Prostate gland (tissue), 2 donors: ENCODE results near the gene PDCD7. TPM values are rescaled to one million over a fixed set of nuclear protein-coding genes. Genes with fewer than 3 reads are reported as not detected.

Experiments used
- DNase-seq: peaks from one replicate; pipeline ENCODE4 v3.0.0-alpha.2; 2019; ENCODE audit warnings: low spot score
- H3K27ac ChIP-seq, 2 donors: fragments of 200-600 bp; sonication (generic); 2 replicates each; pipeline ENCODE4 v1.5.1; 2017 to 2019
- H3K27me3 ChIP-seq: fragments of 200-600 bp; sonication (generic); replicated peaks from 2 replicates; pipeline ENCODE4 v1.5.1; 2019; ENCODE audit not compliant: insufficient read depth
- H3K36me3 ChIP-seq, 2 donors: fragments of 200-600 bp; sonication (generic); 1 replicate in 1 of 2; 2 replicates in 1 of 2; pipeline versions ENCODE4 v1.5.1 to v1.8.1; 2017 to 2019
- H3K4me1 ChIP-seq: fragments of 200-600 bp; sonication (generic); replicated peaks from 2 replicates; pipeline ENCODE4 v1.5.1; 2019
- H3K4me3 ChIP-seq, 2 donors: fragments of 200-600 bp; sonication (generic); 2 replicates each; pipeline ENCODE4 v1.5.1; 2017 to 2019
- H3K9me3 ChIP-seq: fragments of 200-600 bp; sonication (generic); 2 replicates; pipeline ENCODE4 v1.5.1; 2017
- CTCF ChIP-seq, 4 experiments: fragments of 200-600 bp in 2 of 4; fragments of 450-650 bp in 2 of 4; sonication (generic) in 2 of 4; IDR thresholded peaks; 1 replicate in 3 of 4; 2 replicates in 1 of 4; pipeline ENCODE4 v1.5.1; 2016 to 2019; ENCODE audit warnings: antibody characterized with exemption in 4 of 4, mild to moderate bottlenecking in 2 of 4, moderate library complexity in 2 of 4
- POLR2A ChIP-seq: fragments of 450-650 bp; IDR thresholded peaks from one replicate; pipeline ENCODE4 v1.6.1; 2016; ENCODE audit warnings: antibody characterized with exemption, mild to moderate bottlenecking
- POLR2AphosphoS5 ChIP-seq: sonication (generic); formaldehyde crosslinking; IDR thresholded peaks from one replicate; pipeline ENCODE4 v1.6.1; 2017; ENCODE audit warnings: antibody characterized with exemption
- WGBS: methylation state at CpG from one replicate; pipeline ENCODE4 v1.1.5; 2018; 5-methylcytosine and 5-hydroxymethylcytosine counted together
- intact Hi-C: fragments of 100-400 bp; cut with DNase I; formaldehyde crosslinking; loops from one replicate; pipeline ENCODE4 v1.14.2; 2022
- total RNA-seq, 2 donors: library from RNA; depleted of rRNA; stranded (reverse); fragments of >200 nt; gene quantifications; one replicate each; pipeline ENCODE4 v1.1.0, GENCODE V29; 2016

PDCD7 gene
- total RNA-seq, 2 donors from 2014 or later = 30.8 to 43.6 TPM

GRCh38 chr15:65072617-65073016 is 61.0 kb downstream of the PDCD7 start:
- Histone ChIP-seq H3K4me3 (no peak overlapping the region), H3K36me3 (no peaks in the 10 kb centered on the region), H3K4me1 (no peaks in the 10 kb centered on the region), H3K27me3 (no peaks in the 10 kb centered on the region), H3K9me3 (no peaks in the 10 kb centered on the region), H3K27ac (peak overlapping the region; percentile 36 to 53)
- no peak for DNase-seq
- no peak for TF ChIP-seq POLR2AphosphoS5
- TF ChIP-seq CTCF (IDR thresholded peaks at IDR 0.05) = no peak
- TF ChIP-seq POLR2A = no peak
- intact Hi-C loops = no loop called here
- 94% methylated on average over 3 of the region's 3 CpGs for WGBS

GRCh38 chr15:65072027-65072426 is 61.6 kb downstream of the PDCD7 start:
- peaks cover 2% of the 10 kb centered on the region for H3K27me3 ChIP-seq
- WGBS = 77% methylated on average over 1 of the region's 1 CpG
- H3K9me3 ChIP-seq = no peaks in the 10 kb centered on the region
- DNase-seq = no peak
- no peak for TF ChIP-seq POLR2AphosphoS5
- TF ChIP-seq CTCF (IDR thresholded peaks at IDR 0.05) = no peak
- TF ChIP-seq POLR2A = no peak
- no peaks in the 10 kb centered on the region for H3K36me3 ChIP-seq
- H3K27ac ChIP-seq = peak overlapping the region; percentile 36 to 53
- no peak overlapping the region for H3K4me3 ChIP-seq
- H3K4me1 ChIP-seq = no peaks in the 10 kb centered on the region
- intact Hi-C loops = no loop called here

- Histone ChIP-seq H3K4me3 (no peak overlapping the region), H3K27me3 (peaks cover 2% of the 10 kb centered on the region), H3K4me1 (no peaks in the 10 kb centered on the region), H3K27ac (peak overlapping the region; percentile 36 to 53), H3K36me3 (no peaks in the 10 kb centered on the region), H3K9me3 (no peaks in the 10 kb centered on the region)
- no peak for TF ChIP-seq CTCF (IDR thresholded peaks at IDR 0.05)
- TF ChIP-seq POLR2AphosphoS5 = peak; percentile 7
- intact Hi-C loops = no loop called here
- WGBS = 36% methylated on average over 5 of the region's 5 CpGs
- no peak for DNase-seq
These were observed 62.2 kb downstream of the PDCD7 start for GRCh38 chr15:65071381-65071811.

- no peaks in the 10 kb centered on the region for H3K36me3 ChIP-seq
- H3K4me1 ChIP-seq = no peaks in the 10 kb centered on the region
- no peaks in the 10 kb centered on the region for H3K9me3 ChIP-seq
- TF ChIP-seq POLR2A (no peak), CTCF (IDR thresholded peaks at IDR 0.05) (no peak)
- H3K4me3 ChIP-seq = no peak overlapping the region
- 73% methylated on average over 5 of the region's 5 CpGs for WGBS
- peaks cover 2% of the 10 kb centered on the region for H3K27me3 ChIP-seq
- H3K27ac ChIP-seq = peak overlapping the region; percentile 36 to 53
- DNase-seq = no peak
- intact Hi-C loops = no loop called here
These were observed 63.6 kb downstream of the PDCD7 start for GRCh38 chr15:65069779-65070546.

- WGBS = 53% methylated on average over 1 of the region's 1 CpG
- intact Hi-C loops = no loop called here
- H3K4me1 ChIP-seq = no peaks in the 10 kb centered on the region
- no peak for TF ChIP-seq CTCF (IDR thresholded peaks at IDR 0.05)
- peak; percentile 32 for TF ChIP-seq POLR2AphosphoS5
- peak overlapping the region; percentile 78 to 87 for H3K27ac ChIP-seq
- H3K36me3 ChIP-seq = no peaks in the 10 kb centered on the region
- DNase-seq = no peak
- H3K9me3 ChIP-seq = no peaks in the 10 kb centered on the region
- peaks cover 2% of the 10 kb centered on the region for H3K27me3 ChIP-seq
- no peak overlapping the region for H3K4me3 ChIP-seq
These were observed 64.4 kb downstream of the PDCD7 start for GRCh38 chr15:65069179-65069578.
